ENCODE results near the gene SLFN14. TPM values are rescaled to one million over a fixed set of nuclear protein-coding genes. Genes with fewer than 3 reads are reported as not detected.

SLFN14 gene
- total and polyA plus RNA-seq, 2 of the 4 experiments (the other 2 are of a cell fraction) = not detected

DNA sequence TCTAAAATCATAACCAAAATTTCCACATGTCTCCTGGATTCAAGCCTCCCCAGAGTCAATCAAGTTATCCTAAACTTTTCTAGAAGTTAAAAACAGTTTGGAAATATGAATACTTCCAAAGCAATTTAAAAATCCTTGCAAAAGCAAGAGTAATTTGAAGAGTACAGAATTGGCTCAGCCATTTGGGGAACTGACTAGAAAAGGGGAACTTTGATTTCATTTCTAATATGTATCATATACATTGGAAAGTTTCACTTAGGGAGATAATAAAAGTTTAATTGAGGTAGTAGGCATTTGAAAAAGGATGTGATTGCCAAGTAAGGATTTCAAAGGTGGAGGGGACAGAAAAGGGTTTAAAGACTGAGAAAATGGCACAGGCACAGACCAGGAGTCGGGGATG lies 14.1 kb downstream of the SLFN14 start:
- Histone ChIP-seq H3K27ac (ENCODE audit: insufficient read depth, low read length) (no peak overlapping the region), H2BK15ac (ENCODE audit: low read depth, low read length) (no peak overlapping the region), H3K14ac (replicated peaks; ENCODE audit: low read depth, low read length) (no peak overlapping the region), H3K4me2 (ENCODE audit: low read depth, low read length) (no peak overlapping the region), H3K23ac (ENCODE audit: low read depth, low read length) (no peak overlapping the region), H3K36me3 (ENCODE audit: control insufficient read depth, insufficient read depth, low read length) (no peaks in the 10 kb centered on the region), H4K91ac (ENCODE audit: insufficient read depth, low read depth, low read length) (no peak overlapping the region), H3K9ac (ENCODE audit: low read depth, low read length) (no peak overlapping the region), H3K4me3 (ENCODE audit: insufficient read depth, low read depth, low read length) (no peak overlapping the region), H2AK9ac (replicated peaks; ENCODE audit: low read depth, low read length, poor library complexity) (no peak overlapping the region), H3K4ac (ENCODE audit: low read depth, low read length) (no peak overlapping the region), H3K9me1 (ENCODE audit: insufficient read depth, low read length) (no peaks in the 10 kb centered on the region), H3K27me3 (ENCODE audit: control insufficient read depth, insufficient read depth, low read length) (peaks cover 19% of the 10 kb centered on the region), H3K79me1 (ENCODE audit: low read depth in 1 of 2, low read length in 2 of 2) (no peaks in the 10 kb centered on the region), H4K8ac (ENCODE audit: low read depth in 2 of 2, low read length in 2 of 2) (no peak overlapping the region), H2AK5ac (ENCODE audit: low read depth, low read length) (no peak overlapping the region), H2BK5ac (ENCODE audit: low read depth, low read length, poor library complexity, severe bottlenecking) (no peak overlapping the region), H4K5ac (ENCODE audit: low read depth, low read length) (no peak overlapping the region), H3K56ac (ENCODE audit: extremely low read depth, insufficient read depth, low read length) (no peak overlapping the region), H4K20me1 (ENCODE audit: insufficient read depth, low read length) (no peaks in the 10 kb centered on the region), H3K18ac (ENCODE audit: low read depth, low read length) (no peak overlapping the region), H3K9me3 (ENCODE audit: control insufficient read depth, insufficient read depth, low read length) (no peaks in the 10 kb centered on the region), H2BK120ac (ENCODE audit: low read depth, low read length) (no peak overlapping the region), H2AFZ (replicated peaks; ENCODE audit: low read length, poor library complexity) (no peak overlapping the region), H3K4me1 (ENCODE audit: control insufficient read depth, insufficient read depth, low read length) (no peaks in the 10 kb centered on the region), H2BK20ac (ENCODE audit: low read depth, low read length) (no peak overlapping the region)
- BruUV-seq (replicated peaks) = no TSS peak
- TF ChIP-seq RFX5 (IDR thresholded peaks at IDR 0.05; ENCODE audit: low read depth, low read length) = no peak
- TF ChIP-seq SMC3 (IDR thresholded peaks at IDR 0.05; ENCODE audit: low read depth, low read length) = no peak
- TF ChIP-seq, protein P1, sequence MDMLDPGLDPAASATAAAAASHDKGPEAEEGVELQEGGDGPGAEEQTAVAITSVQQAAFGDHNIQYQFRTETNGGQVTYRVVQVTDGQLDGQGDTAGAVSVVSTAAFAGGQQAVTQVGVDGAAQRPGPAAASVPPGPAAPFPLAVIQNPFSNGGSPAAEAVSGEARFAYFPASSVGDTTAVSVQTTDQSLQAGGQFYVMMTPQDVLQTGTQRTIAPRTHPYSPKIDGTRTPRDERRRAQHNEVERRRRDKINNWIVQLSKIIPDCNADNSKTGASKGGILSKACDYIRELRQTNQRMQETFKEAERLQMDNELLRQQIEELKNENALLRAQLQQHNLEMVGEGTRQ (IDR thresholded peaks at IDR 0.05; ENCODE audit: low read depth, low read length) = no peak
- TF ChIP-seq MXI1 (IDR thresholded peaks at IDR 0.05; ENCODE audit: borderline replicate concordance, low read depth, low read length) = no peak
- no peak for TF ChIP-seq RCOR1 (IDR thresholded peaks at IDR 0.05; ENCODE audit: insufficient replicate concordance, low read length)
- TF ChIP-seq MAFK (IDR thresholded peaks at IDR 0.05; ENCODE audit: low read depth, low read length) = no peak
- ATAC-seq (ENCODE audit: low read depth) = no peak
- dilution Hi-C loops (cut with HindIII; ENCODE audit: low sequenced_read_pairs, unreplicated experiment) = loop anchor here (25.0 kb wide), 2 partner anchors 234 to 359 kb away; partner anchors contain the start of gene SLC35G3
- intact Hi-C loops (cut with micrococcal nuclease) = loop anchor here (10.0 kb wide), 1 partner anchor 552 kb away; no protein-coding TSS in a partner anchor
- in situ Hi-C loops (cut with MboI; ENCODE audit: low sequenced_read_pairs) = loop anchor here (25.0 kb wide), 1 partner anchor 1134 kb away; no protein-coding TSS in a partner anchor
- CTCF ChIA-PET = no interaction called here
- POLR2A ChIA-PET (ENCODE audit: unreplicated experiment) = no interaction called here
- no peak for DNase-seq
- WGBS, 2 experiments (ENCODE audit: extremely low coverage in 2 of 2, insufficient read length in 1 of 2) = 29% methylated on average over 1 of the region's 1 CpG; no CpG with 5 or more reads in 1 of the 2 experiments

All from IMR-90 (cell line).